GM12891 (cell line): ENCODE data around the gene COQ9.
"Not testable (repeated sequence)": the region's sequence is repeated elsewhere in the genome, so short reads cannot be mapped to it uniquely, and the experiment has no call there.

ENCODE experiments used
- DNase-seq: peaks from one replicate; pipeline ENCODE4 v3.0.0; 2011; ENCODE audit warnings: low spot score; ENCODE audit not compliant: insufficient read length
- FAIRE-seq: peaks from 2 replicates; lab custom pipeline; 2011; peaks lifted over from hg19 to GRCh38; lab: Jason Lieb, UNC
- PAX5 ChIP-seq: IDR thresholded peaks from 2 replicates; pipeline ENCODE4 v1.6.1; 2011; ENCODE audit warnings: low read length, moderate library complexity, mild to moderate bottlenecking; ENCODE audit not compliant: insufficient read depth, severe bottlenecking
- POLR2A ChIP-seq: IDR thresholded peaks from 2 replicates; pipeline ENCODE4 v1.6.1; 2011; ENCODE audit warnings: low read depth, low read length, control low read depth
- POLR2AphosphoS5 ChIP-seq: IDR thresholded peaks from 2 replicates; pipeline ENCODE4 v1.6.1; 2011; ENCODE audit warnings: low read depth, low read length, control low read depth
- POU2F2 ChIP-seq: IDR thresholded peaks from 2 replicates; pipeline ENCODE4 v1.6.1; 2011; ENCODE audit warnings: low read depth, mild to moderate bottlenecking, control low read depth, low read length, moderate library complexity
- SPI1 ChIP-seq: IDR thresholded peaks from 2 replicates; pipeline ENCODE4 v1.6.1; 2011; ENCODE audit warnings: low read depth, low read length, control low read depth
- TAF1 ChIP-seq: IDR thresholded peaks from 2 replicates; pipeline ENCODE4 v1.6.1; 2011; ENCODE audit warnings: low read depth, low read length, control low read depth

Gene COQ9

DNA sequence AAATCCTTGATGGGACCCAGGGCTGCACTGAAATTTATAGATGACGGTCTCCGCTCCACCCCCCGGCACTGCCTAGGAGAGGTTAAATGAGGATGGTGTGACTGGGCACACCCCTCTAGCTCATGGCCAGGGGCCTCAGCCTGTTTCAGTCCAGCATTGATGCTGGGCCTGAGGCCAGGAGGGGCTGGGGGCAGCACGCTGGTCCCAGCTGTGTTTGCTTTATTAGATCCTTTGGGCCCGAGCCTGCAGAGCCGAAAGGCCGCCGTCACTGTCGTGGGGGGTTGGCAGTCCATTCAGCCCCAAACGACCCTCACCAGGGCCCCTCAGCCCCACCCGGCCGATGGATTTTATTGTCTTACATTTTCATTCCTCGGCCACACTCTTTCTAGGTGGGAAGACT, 49.8 kb downstream of the COQ9 start:
- FAIRE-seq: no peak
- DNase-seq: no peak
- no peak for TF ChIP-seq POLR2AphosphoS5
- no peak for TF ChIP-seq TAF1
- no peak for TF ChIP-seq POU2F2
- TF ChIP-seq PAX5: no peak
- TF ChIP-seq SPI1: no peak
- no peak for TF ChIP-seq POLR2A

DNA sequence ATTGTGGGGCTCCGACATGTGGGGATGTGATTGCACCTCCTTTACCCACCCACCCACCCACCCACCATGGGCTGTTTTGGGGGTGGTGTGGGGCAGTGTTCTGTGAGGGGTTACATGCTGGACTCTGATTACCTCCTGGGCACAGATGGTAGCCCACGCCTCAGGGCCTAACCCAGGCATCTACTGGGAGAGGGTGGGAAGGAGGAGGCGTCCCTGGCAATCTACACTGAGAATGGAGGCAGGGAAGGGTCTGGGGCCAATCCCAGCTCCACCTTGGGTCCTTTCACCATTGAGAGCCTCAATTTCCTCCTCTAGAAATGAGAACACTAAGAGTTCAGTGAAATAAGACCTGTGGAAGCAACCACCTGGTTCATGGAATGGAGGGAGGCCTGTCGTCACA, 50.8 kb downstream of the COQ9 start:
- DNase-seq (no peak), FAIRE-seq (no peak)
- no peak for TF ChIP-seq POLR2A

DNA sequence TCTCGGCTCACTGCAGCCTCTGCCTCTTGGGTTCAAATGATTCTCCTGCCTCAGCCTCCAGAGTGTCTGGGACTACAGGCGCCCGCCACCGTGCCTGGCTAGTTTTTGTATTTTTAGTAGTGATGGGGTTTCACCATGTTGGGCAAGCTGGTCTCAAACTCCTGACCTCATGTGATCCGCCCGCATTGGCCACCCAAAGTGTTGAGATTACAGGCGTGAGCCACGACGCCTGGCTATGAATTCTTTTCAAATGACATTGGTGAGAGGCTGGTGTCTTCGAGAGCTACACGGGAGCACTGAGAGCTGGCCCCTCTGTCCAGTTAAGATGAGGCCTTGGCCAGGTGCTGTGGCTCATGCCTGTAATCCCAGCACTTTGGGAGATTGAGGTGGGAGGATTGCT, 52.7 kb downstream of the COQ9 start:
- DNase-seq, FAIRE-seq: not testable (repeated sequence)

DNA sequence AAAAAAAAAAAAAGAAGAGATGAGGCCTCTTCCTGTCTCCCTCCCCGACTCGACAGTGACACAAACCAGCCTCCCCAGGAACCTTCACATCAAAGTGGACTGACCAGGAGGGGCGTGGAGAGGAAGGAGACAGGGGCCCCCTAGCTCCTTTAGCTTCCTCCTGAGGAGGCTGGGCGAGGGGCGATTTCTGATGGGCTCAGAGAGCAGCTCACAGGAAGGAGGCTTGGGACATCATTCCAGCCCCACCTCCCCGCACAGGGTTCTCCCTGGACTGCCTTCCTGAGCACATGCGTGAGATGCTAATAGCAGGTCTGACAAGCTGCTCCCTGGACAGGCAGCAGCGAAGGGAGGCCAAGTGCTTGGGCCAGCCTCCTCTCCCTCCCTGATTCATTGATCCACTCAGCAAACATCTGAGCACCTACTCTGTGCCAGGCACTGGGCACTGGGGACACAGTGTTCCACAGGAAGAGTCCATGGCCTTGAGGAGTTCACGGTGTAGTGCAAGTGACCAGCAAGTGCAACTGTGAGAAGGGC, 53.4 kb downstream of the COQ9 start:
- TF ChIP-seq TAF1 (no peak), POLR2A (no peak), POU2F2 (no peak), POLR2AphosphoS5 (no peak), SPI1 (no peak), PAX5 (no peak)
- DNase-seq: no peak
- FAIRE-seq: no peak

DNA sequence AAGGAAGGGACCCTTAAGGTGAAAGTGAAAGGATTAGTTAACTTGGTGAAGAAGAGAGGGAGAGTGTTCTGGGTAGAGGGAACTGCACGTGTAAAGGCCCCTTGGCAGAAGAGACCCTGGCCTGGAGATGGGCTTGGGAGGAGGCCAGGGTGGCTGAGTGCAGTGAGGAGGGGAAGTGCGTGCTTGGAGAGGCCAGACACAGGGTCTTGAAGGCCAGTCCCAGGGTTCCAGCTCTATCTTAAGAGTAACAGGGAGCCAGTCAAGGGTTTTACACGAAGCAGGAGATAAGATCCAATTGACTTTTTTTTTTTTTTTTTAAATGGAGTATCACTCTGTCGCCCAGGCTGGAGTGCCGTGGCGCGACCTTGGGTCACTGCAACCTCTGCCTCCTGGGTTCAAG, 54.2 kb downstream of the COQ9 start:
- FAIRE-seq (no peak), DNase-seq (no peak)
- TF ChIP-seq SPI1: no peak
- TF ChIP-seq PAX5: no peak
- no peak for TF ChIP-seq POU2F2
- no peak for TF ChIP-seq POLR2A
- no peak for TF ChIP-seq TAF1
- no peak for TF ChIP-seq POLR2AphosphoS5

DNA sequence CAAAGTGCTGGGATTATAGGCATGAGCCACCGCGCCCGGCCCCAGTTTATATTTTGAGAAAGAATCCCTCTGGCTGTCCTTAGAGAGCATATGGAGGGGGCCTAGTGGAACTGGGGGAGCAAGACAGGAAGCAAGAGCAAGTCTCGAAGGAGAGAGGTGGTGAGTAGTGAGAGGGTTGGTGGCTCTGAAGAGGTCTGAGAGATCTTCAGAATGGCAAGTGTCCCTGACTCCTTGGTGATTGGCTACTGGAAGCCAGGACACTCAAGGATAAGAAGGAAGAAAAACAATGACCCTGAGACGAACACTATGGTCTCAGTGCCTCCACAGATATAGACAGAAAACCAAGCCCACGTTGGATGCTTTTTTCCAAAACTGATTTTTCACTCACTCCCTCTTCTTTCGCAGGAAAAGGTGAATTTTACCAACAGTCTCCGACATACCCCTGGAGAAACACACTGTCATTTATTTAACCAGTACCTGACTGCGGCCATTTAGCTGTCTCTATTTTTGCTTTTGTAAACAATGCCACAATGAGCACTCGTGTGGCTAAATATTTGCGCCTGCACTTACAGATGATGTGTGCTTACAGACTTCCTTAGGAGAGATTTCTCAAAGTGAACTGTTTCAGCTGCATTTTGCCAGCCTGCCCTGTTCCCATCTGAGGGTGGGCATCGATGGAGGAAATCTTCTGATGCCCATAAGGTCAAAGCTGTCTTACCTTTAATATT, 54.9 kb downstream of the COQ9 start:
- no peak for FAIRE-seq

DNA sequence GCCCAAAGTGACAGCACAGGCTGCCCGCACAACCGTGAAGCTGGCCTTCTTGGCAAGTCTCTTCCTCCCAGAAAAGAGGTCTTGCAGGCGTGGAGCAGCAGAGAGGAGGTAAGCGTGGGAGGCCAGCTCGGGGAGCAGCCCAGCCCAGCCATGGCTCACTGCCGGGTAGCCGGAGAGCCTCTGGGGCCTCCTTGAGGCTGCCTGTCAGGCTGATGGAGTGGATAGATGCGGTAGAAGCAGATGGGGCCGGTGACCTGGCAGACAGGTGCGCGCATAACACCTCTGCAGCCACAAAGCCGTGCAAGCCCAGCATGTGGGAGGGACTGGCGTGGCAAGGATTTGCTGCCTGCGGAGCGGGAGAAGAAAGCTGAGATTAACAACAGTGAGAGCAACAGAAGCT, 56.1 kb downstream of the COQ9 start:
- DNase-seq (no peak), FAIRE-seq (no peak)
- no peak for TF ChIP-seq SPI1
- no peak for TF ChIP-seq TAF1
- no peak for TF ChIP-seq POLR2A
- no peak for TF ChIP-seq PAX5
- TF ChIP-seq POLR2AphosphoS5: no peak
- TF ChIP-seq POU2F2: no peak

More for the DNA sequence above, 54.9 kb downstream of the COQ9 start:
- DNase-seq: no peak
- TF ChIP-seq POLR2AphosphoS5 (no peak), TAF1 (no peak), POU2F2 (no peak), POLR2A (no peak), SPI1 (no peak), PAX5 (no peak)

DNA sequence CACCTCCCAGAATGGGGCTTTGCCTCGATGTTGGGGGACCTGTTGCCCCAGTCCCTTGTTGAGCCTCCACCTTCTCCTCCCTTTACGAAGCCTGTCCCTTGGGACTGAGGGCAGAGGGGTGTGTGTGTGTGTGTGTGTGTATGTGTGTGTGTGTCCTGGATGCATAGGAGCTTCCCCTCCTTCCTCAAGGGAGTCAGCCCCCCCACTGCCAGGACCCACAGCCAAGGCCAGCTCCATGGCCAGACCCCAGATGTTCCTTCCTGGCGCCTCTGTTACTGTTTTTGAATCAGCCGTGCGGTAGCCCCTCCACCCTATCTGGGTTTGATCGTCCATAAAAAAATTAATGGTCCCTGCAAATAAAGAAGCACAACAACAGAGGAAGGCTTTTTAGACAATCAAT, 56.7 kb downstream of the COQ9 start:
- FAIRE-seq: no peak
- DNase-seq: no peak
- TF ChIP-seq SPI1 (no peak), PAX5 (no peak), POLR2A (no peak), TAF1 (no peak), POU2F2 (no peak), POLR2AphosphoS5 (no peak)

DNA sequence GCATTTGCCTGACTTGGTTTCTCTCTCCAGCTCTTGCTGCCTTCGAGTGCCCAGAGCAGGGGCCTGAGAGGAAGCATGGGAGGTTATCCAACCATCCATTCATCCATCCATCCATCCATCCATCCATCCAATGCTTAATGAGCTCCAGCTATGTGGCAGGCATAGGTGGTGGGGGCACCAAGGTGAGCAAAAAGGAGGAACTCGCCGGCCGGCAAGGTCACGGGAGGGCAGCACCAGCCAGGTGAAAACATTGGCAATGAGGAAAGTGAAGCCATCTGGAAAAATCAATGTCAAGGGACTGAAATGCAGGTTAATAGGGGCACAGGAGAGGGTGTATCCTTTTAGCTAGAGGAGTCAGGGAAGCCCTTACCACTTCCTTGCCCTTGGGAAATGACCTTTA, 57.2 kb downstream of the COQ9 start:
- DNase-seq (no peak), FAIRE-seq (no peak)
- TF ChIP-seq PAX5 (no peak), TAF1 (no peak), POLR2A (no peak), SPI1 (no peak), POLR2AphosphoS5 (no peak), POU2F2 (no peak)

DNA sequence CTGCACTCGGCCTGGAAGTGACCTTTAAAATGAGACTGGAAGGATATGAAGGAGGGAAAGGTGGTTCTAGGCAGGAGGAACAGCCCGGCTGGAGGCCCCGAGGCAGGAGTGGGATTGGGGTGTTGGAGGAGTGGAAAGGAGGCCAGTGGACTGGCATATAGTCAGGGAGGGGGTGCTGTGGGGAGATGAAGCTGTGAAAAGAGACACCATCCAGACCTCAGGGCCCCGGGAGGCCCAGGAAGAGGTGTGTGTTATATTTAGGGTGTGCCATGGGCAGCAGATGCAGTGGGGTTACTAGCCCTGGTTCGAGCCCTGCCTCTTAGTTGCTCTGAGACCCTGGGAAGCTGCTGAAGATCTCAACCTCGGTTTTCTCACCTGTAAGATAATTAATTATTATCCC, 57.9 kb downstream of the COQ9 start:
- DNase-seq: no peak
- no peak for FAIRE-seq
- TF ChIP-seq SPI1: no peak
- TF ChIP-seq PAX5: no peak
